Measurements from ENCODE around the gene TSPAN33. TPM values are rescaled to one million over a fixed set of nuclear protein-coding genes. Genes with fewer than 3 reads are reported as not detected.

TSPAN33 gene
- total and polyA plus RNA-seq, 8 donors = 6.9 to 37.9 (median 16.7) TPM

GRCh38 chr7:129161524-129162225, 17.2 kb downstream of the TSPAN33 start:
- DNase-seq (no peak), FAIRE-seq (no peak), ATAC-seq (peak in 1 of 4 donors; percentile 23)
- Histone ChIP-seq H3K36me3 (no peaks in the 10 kb centered on the region), H3K9me3 (no peaks in the 10 kb centered on the region), H3K4me3 (no peak overlapping the region), H3K27me3 (no peaks in the 10 kb centered on the region), H3K4me1 (no peaks in the 10 kb centered on the region), H3K27ac (no peak overlapping the region)
- intact Hi-C loops (cut with DNase I) = no loop called here
- no peak for TF ChIP-seq CTCF (IDR thresholded peaks at IDR 0.05)
- 85 to 94% methylated on average over 5 of the region's 5 CpGs for WGBS, 2 donors

DNA sequence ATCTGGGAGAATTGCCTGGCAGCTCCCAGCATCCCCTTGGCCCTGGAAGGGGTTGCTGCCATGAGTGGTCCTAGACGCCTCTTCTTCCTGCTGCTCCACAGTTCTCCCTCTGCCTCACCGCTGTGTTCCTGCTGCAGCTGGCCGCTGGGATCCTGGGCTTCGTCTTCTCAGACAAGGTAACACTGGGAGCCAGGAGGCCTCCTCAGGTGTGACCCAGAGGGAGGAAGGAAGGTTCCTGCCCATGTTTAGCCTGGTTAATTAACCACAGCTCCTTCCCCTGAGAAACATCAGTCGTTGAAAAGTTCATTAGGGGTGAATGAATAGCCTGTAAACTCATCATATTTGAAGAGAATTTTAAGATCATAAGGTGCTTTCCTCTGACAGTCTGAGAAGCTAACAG, 18.2 kb downstream of the TSPAN33 start:
- intact Hi-C loops (cut with DNase I) = no loop called here
- FAIRE-seq = no peak
- no peak for ATAC-seq
- Histone ChIP-seq H3K4me3 (no peak overlapping the region), H3K36me3 (no peaks in the 10 kb centered on the region), H3K9me3 (no peaks in the 10 kb centered on the region), H3K27me3 (no peaks in the 10 kb centered on the region), H3K4me1 (no peaks in the 10 kb centered on the region), H3K27ac (no peak overlapping the region)
- no peak for DNase-seq
- TF ChIP-seq CTCF (IDR thresholded peaks at IDR 0.05) = no peak
- 70 to 79% methylated on average over 5 of the region's 5 CpGs for WGBS, 2 donors

- FAIRE-seq (no peak), ATAC-seq (peak in 3 of 4 donors; percentile 57 to 78 (median 70)), DNase-seq (no peak)
- no peak overlapping the region for H3K4me3 ChIP-seq
- intact Hi-C loops (cut with DNase I) = no loop called here
- H3K27me3 ChIP-seq = no peaks in the 10 kb centered on the region
- H3K36me3 ChIP-seq = no peaks in the 10 kb centered on the region
- H3K27ac ChIP-seq = no peak overlapping the region
- WGBS, 2 donors = 59 to 63% methylated on average over 11 of the region's 11 CpGs
- H3K9me3 ChIP-seq = no peaks in the 10 kb centered on the region
- TF ChIP-seq CTCF (IDR thresholded peaks at IDR 0.05) = peak; percentile 65 to 87 (median 74)
- no peaks in the 10 kb centered on the region for H3K4me1 ChIP-seq
Measured at GRCh38 chr7:129163875-129164544, 19.5 kb downstream of the TSPAN33 start.

DNA sequence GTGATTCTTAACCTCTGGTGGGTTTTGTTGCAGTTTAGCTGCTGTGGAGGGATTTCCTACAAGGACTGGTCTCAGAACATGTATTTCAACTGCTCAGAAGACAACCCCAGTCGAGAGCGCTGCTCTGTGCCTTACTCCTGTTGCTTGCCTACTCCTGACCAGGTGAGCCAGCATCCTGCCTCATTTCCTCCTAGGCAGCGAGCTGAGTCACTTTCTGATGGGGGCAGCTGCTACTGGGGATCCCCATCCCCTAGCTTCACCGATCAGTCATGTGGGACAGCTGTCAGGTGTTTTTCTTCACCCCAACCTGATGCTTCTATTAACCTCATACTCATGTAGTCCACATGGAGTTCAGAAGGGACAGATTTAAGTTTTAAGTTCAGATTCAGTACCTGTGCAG, 22.2 kb downstream of the TSPAN33 start:
- FAIRE-seq (no peak), DNase-seq (no peak), ATAC-seq (no peak)
- 82 to 88% methylated on average over 4 of the region's 4 CpGs for WGBS, 2 donors
- Histone ChIP-seq H3K27ac (no peak overlapping the region), H3K27me3 (no peaks in the 10 kb centered on the region), H3K9me3 (no peaks in the 10 kb centered on the region), H3K4me1 (no peaks in the 10 kb centered on the region), H3K4me3 (no peak overlapping the region), H3K36me3 (no peaks in the 10 kb centered on the region)
- intact Hi-C loops (cut with DNase I) = loop anchor here in 1 of 3 donors (5.0 kb wide), 1 partner anchor 41 kb away; no protein-coding TSS in a partner anchor
- no peak for TF ChIP-seq CTCF (IDR thresholded peaks at IDR 0.05)

GRCh38 chr7:129167817-129168216, 23.3 kb downstream of the TSPAN33 start:
- WGBS, 2 donors = 86 to 87% methylated on average over 4 of the region's 4 CpGs
- H3K9me3 ChIP-seq = no peaks in the 10 kb centered on the region
- no peak overlapping the region for H3K27ac ChIP-seq
- no peak for TF ChIP-seq CTCF (IDR thresholded peaks at IDR 0.05)
- H3K4me3 ChIP-seq = no peak overlapping the region
- no peak for ATAC-seq
- intact Hi-C loops (cut with DNase I) = loop anchor here in 1 of 3 donors (5.0 kb wide), 1 partner anchor 39 kb away; no protein-coding TSS in a partner anchor
- no peak for DNase-seq
- no peaks in the 10 kb centered on the region for H3K36me3 ChIP-seq
- no peak for FAIRE-seq
- H3K27me3 ChIP-seq = no peaks in the 10 kb centered on the region
- H3K4me1 ChIP-seq = no peaks in the 10 kb centered on the region
